ENCODE data around the gene CHTOP. TPM values are rescaled to one million over a fixed set of nuclear protein-coding genes. Genes with fewer than 3 reads are reported as not detected.
"Not testable (repeated sequence)": the region's sequence is repeated elsewhere in the genome, so short reads cannot be mapped to it uniquely, and the experiment has no call there.

CHTOP gene
- total RNA-seq, 1 experiment from 2014 or later, result 50.8 TPM

DNA sequence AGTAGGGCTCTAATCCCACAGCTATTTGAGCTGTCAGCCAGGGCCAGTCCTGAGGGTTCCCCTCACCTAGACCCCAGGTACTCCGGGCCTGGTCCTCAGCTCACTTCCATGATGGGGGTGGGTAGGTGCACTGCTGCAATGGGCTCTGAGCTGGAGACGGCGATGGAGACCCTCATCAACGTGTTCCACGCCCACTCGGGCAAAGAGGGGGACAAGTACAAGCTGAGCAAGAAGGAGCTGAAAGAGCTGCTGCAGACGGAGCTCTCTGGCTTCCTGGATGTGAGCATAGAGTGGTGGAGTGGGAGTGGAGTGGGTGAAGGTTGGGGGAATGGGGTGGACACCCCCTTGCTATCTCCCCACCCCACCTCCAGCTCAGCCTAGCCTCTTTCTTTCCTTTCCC lies 3.5 kb upstream of the CHTOP start:
- no peak for DNase-seq (ENCODE audit: low read depth in 1 of 2, low spot score in 2 of 2)
- Histone ChIP-seq H3K4me3 (no peak overlapping the region), H3K27ac (no peak overlapping the region), H3K36me3 (peaks cover 19% of the 10 kb centered on the region), H3K27me3 (replicated peaks) (no peaks in the 10 kb centered on the region), H3K4me1 (replicated peaks) (peaks cover 35% of the 10 kb centered on the region), H3K9me3 (replicated peaks) (no peaks in the 10 kb centered on the region)

DNA sequence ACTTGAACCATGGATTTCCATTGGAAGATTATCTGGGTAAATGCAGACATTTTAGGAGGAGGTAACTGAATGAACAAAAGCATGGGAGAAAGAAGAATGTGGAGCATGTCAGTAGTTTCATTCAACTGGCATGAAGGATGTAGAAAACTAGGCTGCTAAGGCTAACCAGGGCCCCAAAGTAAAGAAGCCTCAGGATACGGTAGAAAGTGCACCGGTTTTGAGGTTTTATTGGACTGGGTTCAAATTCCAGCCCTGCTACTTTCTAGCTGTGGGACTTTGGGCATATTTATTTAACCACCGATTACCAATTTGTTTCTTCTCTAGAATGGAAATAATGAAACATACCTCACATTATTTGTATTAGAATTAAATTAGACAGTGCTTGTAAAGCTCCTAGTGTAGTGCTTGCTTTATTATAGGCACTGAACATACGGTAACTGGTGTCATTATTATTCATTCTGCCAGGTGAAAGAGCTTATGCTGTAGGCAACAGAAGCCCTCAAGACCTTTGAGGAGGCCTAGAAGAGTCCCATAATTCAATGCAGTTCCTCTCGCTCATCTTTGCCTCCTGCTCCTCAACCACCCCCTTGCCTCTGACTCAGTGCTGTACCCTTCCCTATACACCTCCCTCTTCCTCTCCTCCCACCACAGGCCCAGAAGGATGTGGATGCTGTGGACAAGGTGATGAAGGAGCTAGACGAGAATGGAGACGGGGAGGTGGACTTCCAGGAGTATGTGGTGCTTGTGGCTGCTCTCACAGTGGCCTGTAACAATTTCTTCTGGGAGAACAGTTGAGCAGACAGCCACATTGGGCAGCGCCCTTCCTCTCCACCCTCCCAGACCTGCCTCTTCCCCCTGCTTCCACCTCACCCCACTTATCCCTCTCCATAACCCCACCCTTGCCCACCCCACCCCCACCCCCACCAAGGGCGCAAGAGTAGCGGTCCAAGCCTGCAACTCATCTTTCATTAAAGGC lies 2.5 kb upstream of the CHTOP start:
- no peak overlapping the region for H3K4me3 ChIP-seq
- no peak overlapping the region for H3K27ac ChIP-seq
- H3K27me3 ChIP-seq (replicated peaks), result no peaks in the 10 kb centered on the region
- no peak for DNase-seq (ENCODE audit: low read depth in 1 of 2, low spot score in 2 of 2)
- H3K4me1 ChIP-seq (replicated peaks), result peaks cover 26% of the 10 kb centered on the region
- H3K36me3 ChIP-seq, result peaks cover 22% of the 10 kb centered on the region
- no peaks in the 10 kb centered on the region for H3K9me3 ChIP-seq (replicated peaks)

DNA sequence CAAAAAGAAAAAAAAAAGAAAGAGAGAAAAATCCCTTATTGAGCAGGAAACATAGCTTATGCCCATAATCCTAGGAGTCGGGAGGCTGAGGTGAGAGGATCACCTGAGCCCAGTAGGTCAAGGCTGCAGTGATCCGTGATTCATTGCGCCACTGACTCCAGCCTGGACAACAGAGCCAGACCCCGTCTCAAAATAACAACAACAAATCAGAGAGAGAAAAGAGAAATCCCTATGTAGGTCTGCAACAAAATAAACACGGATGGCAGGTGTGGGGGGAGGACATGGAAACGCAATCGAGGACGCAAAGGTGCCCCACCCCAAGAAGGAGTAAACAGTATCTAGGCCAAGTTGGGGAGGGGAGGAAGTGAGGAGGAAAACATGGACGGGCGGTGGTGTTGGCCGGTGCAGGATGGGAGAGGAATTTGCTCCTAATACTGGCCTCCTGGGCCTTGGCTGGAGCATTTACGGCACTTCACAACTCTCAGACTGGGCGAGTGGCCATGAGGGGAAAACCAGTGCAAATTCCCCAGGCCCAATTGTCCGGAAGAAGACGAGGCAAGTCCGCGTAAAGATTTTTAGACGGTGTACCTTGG lies 609 bp upstream of the CHTOP start:
- no peak for DNase-seq (ENCODE audit: low read depth in 1 of 2, low spot score in 2 of 2)
- Histone ChIP-seq H3K36me3 (peaks cover 41% of the 10 kb centered on the region), H3K4me3 (peak overlapping the region; percentile 87), H3K27me3 (replicated peaks) (no peaks in the 10 kb centered on the region), H3K27ac (no peak overlapping the region), H3K4me1 (replicated peaks) (0 out of 2 replicates have a peak, but pooled peaks cover 10% of the 10 kb centered on the region), H3K9me3 (replicated peaks) (no peaks in the 10 kb centered on the region)

DNA sequence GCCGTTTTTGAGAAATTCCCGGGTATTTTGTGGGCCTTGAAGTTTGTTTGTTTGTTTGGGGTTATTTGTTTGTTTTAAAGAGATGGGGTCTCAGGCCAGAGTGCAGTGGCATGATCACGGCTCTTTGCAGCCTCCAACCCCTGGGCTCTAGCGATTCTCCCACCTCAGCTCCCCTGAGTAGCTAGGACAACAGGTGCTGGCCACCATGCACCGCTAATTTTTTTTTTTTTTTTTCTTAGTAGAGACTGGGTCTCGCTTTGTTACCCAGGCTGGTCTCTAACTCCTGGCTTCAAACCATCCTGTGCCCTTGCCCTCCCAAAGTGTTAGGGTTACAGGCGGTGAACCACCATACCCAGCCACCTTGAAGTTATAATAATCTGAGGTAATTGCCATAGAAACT lies 2.0 kb downstream of the CHTOP start:
- DNase-seq (ENCODE audit: low read depth in 1 of 2, low spot score in 2 of 2), result no peak
- Histone ChIP-seq H3K4me3 (no peak overlapping the region), H3K9me3 (replicated peaks) (no peaks in the 10 kb centered on the region), H3K4me1 (replicated peaks) (0 out of 2 replicates have a peak, but pooled peaks cover 10% of the 10 kb centered on the region), H3K27ac (no peak overlapping the region), H3K36me3 (peaks cover 67% of the 10 kb centered on the region), H3K27me3 (replicated peaks) (no peaks in the 10 kb centered on the region)

GRCh38 chr1:153636312-153636711 lies 2.4 kb downstream of the CHTOP start:
- Histone ChIP-seq H3K27me3 (replicated peaks) (no peaks in the 10 kb centered on the region), H3K4me1 (replicated peaks) (0 out of 2 replicates have a peak, but pooled peaks cover 8% of the 10 kb centered on the region), H3K27ac (no peak overlapping the region), H3K4me3 (no peak overlapping the region), H3K36me3 (peaks cover 72% of the 10 kb centered on the region), H3K9me3 (replicated peaks) (no peaks in the 10 kb centered on the region)
- DNase-seq (ENCODE audit: low read depth in 1 of 2, low spot score in 2 of 2), result no peak

DNA sequence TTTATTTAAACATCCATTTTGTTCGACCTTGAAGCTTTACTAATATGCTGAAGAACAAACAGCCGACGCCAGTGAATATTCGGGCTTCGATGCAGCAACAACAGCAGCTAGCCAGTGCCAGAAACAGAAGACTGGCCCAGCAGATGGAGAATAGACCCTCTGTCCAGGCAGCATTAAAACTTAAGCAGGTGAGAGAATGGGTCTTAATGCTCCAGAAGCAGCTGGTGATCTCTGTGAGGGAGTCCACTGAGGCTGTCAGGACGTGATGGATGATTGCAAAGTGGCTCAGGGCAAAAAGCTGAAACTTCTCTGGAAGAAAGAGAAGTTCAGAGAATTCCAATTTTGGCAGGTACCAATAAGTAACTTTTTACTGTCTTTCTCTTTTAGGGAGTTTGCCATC lies 4.4 kb downstream of the CHTOP start:
- no peak for DNase-seq (ENCODE audit: low read depth in 1 of 2, low spot score in 2 of 2)
- peaks cover 91% of the 10 kb centered on the region for H3K36me3 ChIP-seq

DNA sequence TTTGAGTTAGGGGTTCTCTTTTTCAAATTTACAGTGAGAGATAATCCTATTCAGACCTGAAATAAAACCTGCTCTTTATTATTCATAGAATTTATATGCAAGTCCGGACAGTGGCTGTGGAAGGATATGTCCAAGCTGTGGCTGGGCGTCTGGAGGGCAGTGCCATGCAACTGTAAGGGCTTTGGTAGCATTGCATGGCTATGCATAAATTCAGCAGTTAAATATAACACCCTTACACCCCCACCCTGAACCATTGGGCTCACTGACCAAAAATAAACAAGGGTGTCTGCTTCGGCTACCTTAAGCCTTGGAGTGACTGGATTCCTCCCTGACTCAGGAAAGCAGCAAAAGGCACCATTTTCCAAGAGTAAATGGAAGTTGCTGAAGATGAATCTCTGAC lies 5.4 kb downstream of the CHTOP start:
- Histone ChIP-seq H3K4me3 (no peak overlapping the region), H3K27me3 (replicated peaks) (no peaks in the 10 kb centered on the region), H3K9me3 (replicated peaks) (no peaks in the 10 kb centered on the region), H3K36me3 (peaks cover 97% of the 10 kb centered on the region), H3K27ac (no peak overlapping the region), H3K4me1 (replicated peaks) (0 out of 2 replicates have a peak, but pooled peaks cover 3% of the 10 kb centered on the region)
- no peak for DNase-seq (ENCODE audit: low read depth in 1 of 2, low spot score in 2 of 2)

More for the DNA sequence above, 4.4 kb downstream of the CHTOP start:
- Histone ChIP-seq H3K4me1 (replicated peaks) (0 out of 2 replicates have a peak, but pooled peaks cover 6% of the 10 kb centered on the region), H3K27me3 (replicated peaks) (no peaks in the 10 kb centered on the region), H3K9me3 (replicated peaks) (no peaks in the 10 kb centered on the region), H3K4me3 (no peak overlapping the region), H3K27ac (no peak overlapping the region)

GRCh38 chr1:153640213-153640612 lies 6.3 kb downstream of the CHTOP start:
- H3K27me3 ChIP-seq (replicated peaks); H3K4me3 ChIP-seq; H3K9me3 ChIP-seq (replicated peaks); DNase-seq (ENCODE audit: low read depth in 1 of 2, low spot score in 2 of 2); H3K4me1 ChIP-seq (replicated peaks); H3K27ac ChIP-seq: not testable (repeated sequence)
- H3K36me3 ChIP-seq, result peaks cover 100% of the 10 kb centered on the region

DNA sequence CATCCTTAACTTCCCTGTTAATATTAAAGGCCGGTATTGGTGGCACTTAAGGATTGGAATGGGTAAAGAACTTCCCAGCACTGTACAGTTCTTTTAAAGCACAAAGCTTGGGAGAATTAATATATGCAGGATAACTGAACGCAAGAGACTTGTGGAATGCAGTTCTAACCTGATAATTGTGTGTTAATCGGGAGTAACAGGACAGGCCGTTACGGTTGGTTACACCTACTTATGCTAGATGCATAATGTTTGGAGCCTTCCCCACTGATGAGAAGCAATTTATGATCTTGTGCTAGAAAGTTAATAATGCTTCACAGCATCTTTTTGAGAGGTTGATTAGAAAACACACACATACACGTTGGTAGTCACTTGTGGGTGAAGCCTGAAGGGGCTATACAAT lies 7.0 kb downstream of the CHTOP start:
- no peak for DNase-seq (ENCODE audit: low read depth in 1 of 2, low spot score in 2 of 2)
- Histone ChIP-seq H3K27me3 (replicated peaks) (no peaks in the 10 kb centered on the region), H3K4me3 (no peak overlapping the region), H3K36me3 (peaks cover 100% of the 10 kb centered on the region), H3K27ac (no peak overlapping the region), H3K9me3 (replicated peaks) (no peaks in the 10 kb centered on the region), H3K4me1 (replicated peaks) (no peaks in the 10 kb centered on the region)

- Histone ChIP-seq H3K36me3 (peaks cover 100% of the 10 kb centered on the region), H3K9me3 (replicated peaks) (no peaks in the 10 kb centered on the region), H3K4me3 (no peak overlapping the region), H3K27ac (no peak overlapping the region), H3K4me1 (replicated peaks) (no peaks in the 10 kb centered on the region), H3K27me3 (replicated peaks) (no peaks in the 10 kb centered on the region)
- no peak for DNase-seq (ENCODE audit: low read depth in 1 of 2, low spot score in 2 of 2)
Observed at GRCh38 chr1:153642161-153642560, 8.3 kb downstream of the CHTOP start.

DNA sequence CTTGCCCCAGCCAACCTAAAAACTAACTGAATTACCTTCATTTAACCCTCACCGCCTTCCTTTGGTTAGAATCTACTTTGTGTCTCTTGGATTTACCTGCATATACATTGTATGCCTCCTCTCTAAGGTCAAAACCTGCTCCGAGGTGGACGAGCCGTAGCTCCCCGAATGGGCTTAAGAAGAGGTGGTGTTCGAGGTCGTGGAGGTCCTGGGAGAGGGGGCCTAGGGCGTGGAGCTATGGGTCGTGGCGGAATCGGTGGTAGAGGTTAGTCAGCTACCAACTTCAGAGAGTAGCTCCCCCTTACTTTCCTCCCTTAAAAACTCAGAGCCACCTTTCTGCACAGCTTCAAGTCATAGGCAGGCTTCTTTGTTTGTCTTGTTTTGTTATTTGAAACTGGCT lies 9.2 kb downstream of the CHTOP start:
- no peaks in the 10 kb centered on the region for H3K9me3 ChIP-seq (replicated peaks)
- H3K27ac ChIP-seq, result no peak overlapping the region
- H3K27me3 ChIP-seq (replicated peaks), result no peaks in the 10 kb centered on the region
- H3K36me3 ChIP-seq, result peaks cover 95% of the 10 kb centered on the region
- H3K4me1 ChIP-seq (replicated peaks), result no peaks in the 10 kb centered on the region
- DNase-seq (ENCODE audit: low read depth in 1 of 2, low spot score in 2 of 2), result no peak
- H3K4me3 ChIP-seq, result no peak overlapping the region

DNA sequence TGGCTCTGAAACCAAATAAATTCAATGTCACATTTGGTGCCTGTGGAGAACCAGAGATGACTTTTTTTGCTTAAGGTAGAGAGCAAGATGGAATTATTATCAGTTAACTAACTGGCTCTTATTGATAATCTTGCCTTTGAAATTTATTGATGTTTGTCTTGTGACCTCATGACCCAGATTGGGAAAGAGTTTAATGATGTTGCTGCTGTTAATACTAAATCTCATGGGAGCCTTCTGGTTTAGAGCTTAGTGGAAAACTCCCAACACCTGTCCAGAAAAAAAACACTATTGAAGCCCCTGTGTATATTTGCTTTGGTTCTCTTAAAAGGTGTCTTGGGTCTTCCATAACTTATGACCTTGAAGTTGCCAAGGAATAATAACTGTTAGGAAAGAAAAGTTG lies 9.9 kb downstream of the CHTOP start:
- Histone ChIP-seq H3K27me3 (replicated peaks) (no peaks in the 10 kb centered on the region), H3K9me3 (replicated peaks) (no peaks in the 10 kb centered on the region), H3K4me3 (no peak overlapping the region), H3K27ac (no peak overlapping the region), H3K4me1 (replicated peaks) (no peaks in the 10 kb centered on the region), H3K36me3 (peaks cover 88% of the 10 kb centered on the region)
- DNase-seq (ENCODE audit: low read depth in 1 of 2, low spot score in 2 of 2), result no peak

GRCh38 chr1:153646672-153647345 lies 12.9 kb downstream of the CHTOP start:
- peaks cover 58% of the 10 kb centered on the region for H3K36me3 ChIP-seq
- no peaks in the 10 kb centered on the region for H3K27me3 ChIP-seq (replicated peaks)
- H3K4me3 ChIP-seq, result no peak overlapping the region
- DNase-seq (ENCODE audit: low read depth in 1 of 2, low spot score in 2 of 2), result no peak
- no peaks in the 10 kb centered on the region for H3K9me3 ChIP-seq (replicated peaks)
- H3K27ac ChIP-seq, result no peak overlapping the region
- no peaks in the 10 kb centered on the region for H3K4me1 ChIP-seq (replicated peaks)

- Histone ChIP-seq H3K27ac (no peak overlapping the region), H3K27me3 (replicated peaks) (no peaks in the 10 kb centered on the region), H3K9me3 (replicated peaks) (no peaks in the 10 kb centered on the region), H3K4me3 (no peak overlapping the region), H3K36me3 (peaks cover 53% of the 10 kb centered on the region), H3K4me1 (replicated peaks) (no peaks in the 10 kb centered on the region)
- DNase-seq (ENCODE audit: low read depth in 1 of 2, low spot score in 2 of 2), result no peak
Observed at GRCh38 chr1:153647346-153647714, 13.5 kb downstream of the CHTOP start.
